GM21423 (cell line): Measurements from ENCODE around the gene MYO15A.

Source experiments
- ATAC-seq: cut with Tn5 transposase; IDR thresholded peaks from one replicate; pipeline ENCODE4 v1.9.1; 2021; ENCODE audit warnings: mild to moderate bottlenecking, moderate library complexity; ENCODE audit not compliant: unreplicated experiment

MYO15A gene

DNA sequence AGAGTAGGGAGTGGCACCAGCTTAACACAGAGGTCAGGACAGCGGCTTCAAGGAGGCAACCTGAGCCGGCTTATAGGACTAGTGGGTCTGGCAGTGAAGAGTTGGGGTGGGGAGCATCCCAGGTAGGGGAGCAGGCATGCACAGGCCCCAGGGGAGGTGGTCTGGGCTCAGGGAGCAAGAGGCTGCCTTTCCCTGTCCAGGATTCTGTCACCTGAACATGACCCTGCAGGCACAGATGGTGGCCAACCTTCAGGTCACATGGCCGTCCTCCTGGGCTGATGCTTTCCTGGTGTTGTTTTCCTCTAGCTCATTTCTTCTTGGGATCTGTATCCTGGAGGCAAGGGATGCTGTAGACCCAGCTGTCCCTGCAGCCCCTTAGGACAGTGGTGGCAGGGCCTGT lies 3.5 kb upstream of the MYO15A start:
- ATAC-seq: no peak

DNA sequence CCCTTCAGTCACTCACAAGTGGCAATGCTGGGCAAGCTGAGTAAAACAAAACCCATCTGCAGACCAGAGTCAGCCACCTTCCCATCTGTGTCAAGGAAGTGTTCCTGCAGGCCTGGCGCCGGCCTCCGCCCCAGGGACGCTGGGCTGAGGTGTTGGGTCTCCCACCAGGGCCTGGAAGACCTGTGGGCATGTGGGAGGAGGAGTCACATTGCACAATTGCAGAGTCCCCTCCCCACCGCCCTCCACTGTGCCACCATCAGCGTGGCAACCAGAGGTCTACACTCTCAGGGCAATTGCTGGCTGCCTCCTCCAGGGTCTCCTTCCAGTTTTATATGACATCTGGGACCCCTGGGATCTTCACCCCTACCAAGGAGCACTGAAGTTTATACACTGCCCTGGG lies 3.0 kb upstream of the MYO15A start:
- no peak for ATAC-seq

DNA sequence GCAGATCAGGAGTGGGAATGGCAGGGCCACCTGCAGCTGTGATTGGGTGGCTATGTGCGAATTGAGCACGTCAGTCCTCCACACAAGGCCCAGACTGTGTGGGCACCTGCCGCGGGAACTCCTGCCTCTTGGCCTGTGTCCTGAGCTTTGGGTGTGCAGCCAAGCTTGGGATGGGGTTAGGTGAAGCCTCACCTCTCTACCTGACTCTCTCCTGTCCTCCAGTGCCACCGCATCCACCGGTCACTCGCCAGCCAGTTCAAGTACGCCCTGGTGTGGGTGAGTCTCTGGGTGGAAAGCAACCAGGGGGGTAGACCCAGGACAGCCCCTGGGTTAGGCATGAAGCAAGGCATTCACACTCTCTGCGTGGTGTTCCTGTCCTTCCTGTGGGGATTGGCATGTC lies 2.3 kb upstream of the MYO15A start:
- ATAC-seq: no peak

DNA sequence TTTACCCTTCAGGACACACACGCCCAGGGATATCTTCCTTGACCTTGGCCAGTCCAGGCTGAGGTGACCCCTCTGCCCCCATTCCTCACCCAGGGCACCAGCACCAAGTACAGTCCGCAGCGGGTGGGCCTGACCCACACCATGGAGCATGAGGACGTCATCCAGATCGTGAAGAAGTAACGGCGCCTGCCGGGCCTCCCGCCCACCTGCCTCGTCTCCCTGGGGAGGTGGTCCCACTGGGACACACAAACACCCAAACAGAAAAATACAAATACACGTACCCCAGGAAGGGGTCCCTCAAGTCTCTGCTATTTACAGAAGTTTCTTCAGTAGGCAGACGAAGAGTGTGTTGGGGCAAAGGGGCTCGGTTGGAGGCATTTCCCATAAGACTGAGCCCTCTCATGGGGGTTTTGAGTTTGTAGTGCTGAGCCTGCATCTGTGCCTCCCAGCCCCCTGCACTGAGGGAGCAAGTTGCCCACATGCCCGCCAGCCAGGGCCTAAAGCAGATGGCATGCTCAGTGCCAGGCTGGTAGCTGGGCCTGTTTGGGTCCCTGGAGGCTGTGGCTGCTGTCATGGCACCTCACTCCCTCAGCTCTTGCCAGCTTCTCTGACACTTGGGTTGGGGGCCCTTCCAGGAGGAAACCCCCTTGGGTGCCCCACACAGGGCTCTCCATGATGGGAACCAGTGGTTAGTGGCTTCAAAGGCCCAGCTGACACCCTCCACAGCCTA lies 1.3 kb upstream of the MYO15A start:
- no peak for ATAC-seq

DNA sequence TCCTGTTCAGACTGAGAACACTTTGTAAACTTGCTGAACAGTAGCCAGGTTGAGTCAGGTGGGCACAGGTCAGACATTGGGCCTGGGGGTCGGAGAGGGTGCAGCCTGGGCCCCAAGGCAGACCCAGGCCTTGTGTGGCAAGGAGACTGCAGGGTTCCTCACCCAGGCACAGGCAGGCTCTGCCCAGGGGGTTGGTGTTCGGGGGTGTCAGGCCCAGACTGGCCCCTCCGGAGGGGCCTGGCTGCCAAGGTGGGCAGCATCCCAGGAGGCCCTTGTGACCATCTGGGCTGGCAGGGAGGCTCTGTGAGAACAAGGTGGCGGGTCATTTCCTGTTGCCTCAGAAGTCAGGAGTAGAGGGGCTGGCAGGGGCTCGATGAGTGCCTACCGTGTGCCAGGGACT lies 585 bp upstream of the MYO15A start:
- ATAC-seq: no peak

DNA sequence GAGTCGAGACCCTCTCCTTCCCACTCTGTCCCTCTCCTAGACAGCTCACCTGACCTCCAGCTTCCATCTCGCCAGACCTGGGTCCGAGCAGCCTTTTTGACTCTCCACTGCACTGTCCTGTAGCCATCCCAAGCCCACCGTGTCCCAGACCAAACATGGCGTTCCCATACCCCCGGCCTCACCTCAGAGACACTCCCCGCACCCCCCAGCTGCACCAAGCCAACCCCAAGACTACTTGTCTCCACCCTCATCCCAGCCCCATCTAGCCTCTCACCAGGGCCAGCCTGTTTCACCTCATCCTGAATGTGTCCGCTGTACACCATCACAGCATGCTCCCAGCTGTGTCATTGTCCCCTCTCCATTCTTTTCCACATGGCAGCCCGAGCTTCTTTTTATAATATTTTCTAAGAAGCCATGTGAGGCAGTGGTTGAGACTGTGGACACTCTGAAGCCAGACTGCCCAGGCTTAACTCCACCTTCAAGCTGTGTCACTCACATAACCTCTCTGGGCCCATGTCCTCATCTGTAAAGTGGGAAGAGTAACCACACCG lies 1.5 kb downstream of the MYO15A start:
- ATAC-seq: no peak

DNA sequence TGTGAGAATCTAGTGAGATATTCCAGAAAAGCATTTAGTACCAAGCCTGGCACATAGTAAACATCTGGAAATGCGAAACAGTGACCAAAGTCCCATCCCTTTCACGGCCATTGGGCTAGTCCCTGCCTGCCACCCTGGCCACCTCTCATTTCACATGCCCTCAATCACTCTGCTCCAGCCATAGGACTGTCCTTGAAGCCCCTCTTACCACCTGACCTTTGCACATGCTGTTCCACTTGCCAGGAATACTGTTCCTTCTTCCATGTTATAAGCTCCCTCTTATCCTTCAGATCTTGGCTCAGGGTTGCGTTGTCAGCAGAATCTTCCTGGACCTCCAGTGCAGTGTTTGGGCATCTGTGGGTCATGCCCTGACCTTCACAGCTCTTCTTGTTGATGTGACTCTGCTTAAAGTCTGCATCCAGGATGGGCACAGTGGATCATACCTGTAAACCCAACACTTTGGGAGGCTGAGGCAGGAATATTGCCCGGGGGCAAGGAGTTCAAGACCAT lies 2.1 kb downstream of the MYO15A start:
- ATAC-seq: no peak

DNA sequence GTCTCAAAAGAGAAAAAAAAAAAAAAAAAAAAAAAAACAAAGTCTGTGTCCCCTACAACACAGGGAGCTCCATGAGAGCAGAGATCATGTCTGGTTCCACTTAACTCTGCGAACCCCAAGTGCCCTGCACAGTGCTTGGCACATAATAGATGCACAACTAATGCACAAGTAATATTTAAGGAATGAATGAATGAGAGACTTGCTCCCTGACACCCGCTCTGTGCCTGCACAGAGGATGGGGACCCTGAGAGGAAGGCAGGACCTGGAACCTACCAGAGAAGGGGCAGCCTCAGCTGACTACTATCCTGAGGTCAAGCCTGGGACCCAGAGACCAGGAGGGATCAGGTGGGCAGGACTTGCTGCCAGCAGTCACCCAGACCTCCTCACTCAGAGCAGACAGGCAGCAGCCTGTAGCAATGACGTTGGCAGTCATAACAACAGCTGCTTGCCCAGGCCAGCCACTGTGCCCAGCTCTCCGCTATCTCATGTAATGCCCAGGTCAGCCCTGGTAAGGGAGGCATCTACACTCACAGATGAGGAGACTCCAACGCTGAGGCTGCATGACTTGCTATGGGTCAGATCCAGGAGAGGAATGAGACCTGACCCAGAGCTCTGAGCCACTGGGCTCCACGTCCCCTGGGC lies 2.9 kb downstream of the MYO15A start:
- no peak for ATAC-seq

DNA sequence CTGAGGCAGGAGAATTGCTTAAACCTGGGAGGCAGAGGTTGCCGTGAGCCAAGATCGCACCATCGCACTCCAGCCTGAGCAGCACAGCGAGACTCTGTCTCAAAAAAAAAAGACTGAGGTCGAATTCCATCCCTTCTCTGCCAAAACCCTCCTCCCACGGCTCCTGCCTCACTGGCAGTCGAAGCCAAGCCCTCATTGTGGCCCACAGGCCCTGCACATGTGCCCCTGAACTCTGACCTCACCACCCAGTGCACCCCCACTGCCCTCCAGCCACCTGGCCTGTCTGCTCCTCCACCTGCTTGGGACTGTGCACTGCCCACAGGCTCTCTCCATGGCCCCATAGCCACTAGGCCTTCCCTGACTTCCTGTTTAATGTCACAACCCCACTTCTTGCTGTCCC lies 7.0 kb downstream of the MYO15A start:
- no peak for ATAC-seq

DNA sequence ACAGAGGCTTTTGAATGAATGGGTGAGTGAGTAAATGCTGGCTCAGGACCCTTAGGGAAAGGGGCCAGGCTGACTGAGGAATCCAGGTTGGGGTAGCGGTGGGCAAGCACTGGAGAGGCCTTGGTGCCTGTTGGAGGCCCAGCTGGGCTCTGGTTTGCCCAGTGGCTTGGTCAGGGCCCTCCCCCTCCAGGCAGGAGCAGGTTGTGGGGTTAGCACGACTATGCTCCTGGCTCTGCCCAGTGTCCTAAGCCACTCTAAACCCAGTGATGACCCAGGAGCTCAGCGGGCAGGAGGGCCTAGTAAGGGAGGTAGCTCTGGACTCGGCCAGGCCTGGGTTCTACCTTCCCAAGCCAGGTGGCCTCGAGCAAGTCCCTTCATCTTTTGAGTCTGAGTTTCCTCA lies 7.5 kb downstream of the MYO15A start:
- ATAC-seq: no peak

DNA sequence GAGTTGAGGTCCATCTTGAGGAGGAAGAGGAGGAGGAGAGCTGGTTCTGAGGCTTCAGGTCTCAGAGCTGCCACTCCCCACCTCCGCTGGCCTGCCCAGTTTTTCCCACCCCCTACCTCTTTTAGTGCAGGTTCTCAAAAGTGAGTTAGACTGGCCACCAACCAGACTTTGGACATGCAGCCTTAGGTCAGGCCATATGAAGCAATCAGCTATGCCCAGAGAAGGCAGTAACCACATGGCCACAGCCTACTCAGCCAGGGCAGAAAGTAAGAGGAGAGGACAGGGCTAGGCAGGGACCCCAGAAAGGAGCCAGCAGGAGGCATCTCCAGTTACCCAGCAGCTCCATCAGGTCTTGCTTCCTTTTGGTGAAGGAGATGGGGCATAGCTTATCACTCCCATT lies 9.0 kb downstream of the MYO15A start:
- no peak for ATAC-seq

DNA sequence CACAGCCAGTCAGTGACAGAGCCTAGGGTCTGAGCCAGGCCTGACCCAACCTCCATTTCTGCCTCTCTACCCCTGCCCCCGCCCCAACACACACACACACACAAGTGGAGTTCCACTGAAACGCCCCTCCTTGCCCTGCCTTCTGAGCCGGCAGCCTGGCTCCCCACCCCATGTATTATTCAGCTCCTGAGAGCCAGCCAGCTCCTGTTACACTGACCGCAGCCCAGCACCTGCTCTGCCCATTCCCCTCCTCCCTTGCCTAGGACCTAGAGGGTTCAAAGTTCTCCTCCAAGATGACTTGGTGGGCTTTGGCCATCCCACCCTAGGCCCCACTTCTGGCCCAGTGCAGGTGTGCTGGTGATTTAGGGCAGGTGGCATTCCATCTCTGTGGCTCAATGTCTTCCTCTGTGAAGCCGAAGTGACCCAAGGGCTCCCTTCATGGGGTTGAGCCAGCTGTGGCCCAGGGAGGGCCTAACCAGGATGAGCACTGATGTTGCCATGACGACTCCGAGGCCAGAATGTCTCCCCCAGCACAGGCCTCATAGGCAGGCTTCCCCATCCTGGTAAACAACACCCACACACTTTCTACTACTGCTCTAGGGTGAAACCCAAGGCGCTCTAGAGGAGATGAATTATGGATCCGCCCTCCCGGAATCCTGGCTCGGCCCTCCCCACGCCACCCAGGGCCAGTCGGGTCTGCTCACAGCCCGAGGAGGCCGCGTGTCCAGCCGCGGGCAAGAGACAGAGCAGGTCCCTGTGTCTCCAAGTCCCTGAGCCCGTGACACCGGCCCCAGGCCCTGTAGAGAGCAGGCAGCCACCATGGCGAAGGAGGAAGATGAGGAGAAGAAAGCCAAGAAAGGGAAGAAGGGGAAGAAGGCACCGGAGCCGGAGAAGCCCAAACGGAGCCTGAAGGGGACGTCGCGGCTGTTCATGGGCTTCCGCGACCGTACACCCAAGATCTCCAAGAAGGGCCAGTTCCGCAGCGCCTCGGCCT lies 9.7 kb downstream of the MYO15A start:
- no peak for ATAC-seq

DNA sequence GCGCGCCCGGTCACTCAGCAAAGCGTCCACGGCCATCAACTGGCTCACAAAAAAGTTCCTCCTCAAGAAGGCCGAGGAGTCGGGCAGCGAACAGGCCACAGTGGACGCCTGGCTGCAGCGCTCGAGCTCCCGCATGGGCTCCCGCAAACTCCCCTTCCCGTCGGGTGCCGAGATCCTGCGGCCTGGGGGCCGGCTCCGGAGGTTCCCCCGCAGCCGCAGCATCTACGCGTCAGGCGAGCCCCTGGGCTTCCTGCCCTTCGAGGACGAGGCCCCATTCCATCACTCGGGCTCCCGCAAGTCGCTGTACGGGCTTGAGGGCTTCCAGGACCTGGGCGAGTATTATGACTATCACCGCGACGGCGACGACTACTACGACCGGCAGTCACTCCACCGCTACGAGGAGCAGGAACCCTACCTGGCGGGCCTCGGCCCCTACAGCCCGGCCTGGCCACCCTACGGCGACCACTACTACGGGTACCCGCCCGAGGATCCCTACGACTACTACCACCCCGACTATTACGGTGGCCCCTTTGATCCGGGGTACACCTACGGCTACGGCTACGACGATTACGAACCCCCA lies 10.7 kb downstream of the MYO15A start:
- no peak for ATAC-seq

DNA sequence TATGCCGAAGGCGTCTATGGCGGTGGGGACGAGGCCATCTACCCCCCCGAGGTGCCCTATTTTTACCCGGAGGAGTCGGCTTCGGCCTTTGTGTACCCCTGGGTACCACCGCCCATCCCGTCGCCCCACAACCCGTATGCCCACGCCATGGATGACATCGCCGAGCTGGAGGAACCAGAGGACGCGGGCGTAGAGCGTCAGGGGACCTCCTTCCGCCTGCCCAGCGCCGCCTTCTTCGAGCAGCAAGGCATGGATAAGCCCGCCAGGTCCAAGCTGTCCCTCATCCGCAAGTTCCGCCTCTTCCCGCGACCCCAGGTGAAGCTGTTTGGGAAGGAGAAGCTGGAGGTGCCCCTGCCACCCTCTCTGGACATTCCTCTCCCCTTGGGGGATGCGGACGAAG lies 11.4 kb downstream of the MYO15A start:
- no peak for ATAC-seq

DNA sequence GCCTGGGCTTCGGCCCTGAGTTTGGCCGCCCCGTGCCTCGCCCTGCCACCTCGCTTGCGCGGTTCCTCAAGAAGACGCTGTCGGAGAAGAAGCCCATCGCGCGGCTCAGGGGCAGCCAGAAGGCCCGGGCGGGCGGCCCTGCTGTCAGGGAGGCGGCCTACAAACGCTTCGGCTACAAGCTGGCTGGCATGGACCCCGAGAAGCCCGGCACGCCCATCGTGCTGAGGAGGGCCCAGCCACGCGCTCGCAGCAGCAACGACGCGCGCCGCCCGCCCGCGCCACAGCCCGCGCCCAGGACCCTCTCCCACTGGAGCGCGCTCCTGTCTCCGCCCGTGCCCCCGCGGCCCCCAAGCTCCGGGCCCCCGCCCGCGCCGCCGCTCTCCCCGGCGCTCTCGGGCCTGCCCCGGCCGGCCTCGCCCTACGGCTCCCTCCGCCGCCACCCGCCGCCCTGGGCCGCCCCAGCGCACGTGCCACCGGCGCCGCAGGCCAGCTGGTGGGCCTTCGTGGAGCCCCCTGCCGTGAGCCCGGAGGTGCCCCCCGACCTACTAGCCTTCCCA lies 12.0 kb downstream of the MYO15A start:
- ATAC-seq: no peak

DNA sequence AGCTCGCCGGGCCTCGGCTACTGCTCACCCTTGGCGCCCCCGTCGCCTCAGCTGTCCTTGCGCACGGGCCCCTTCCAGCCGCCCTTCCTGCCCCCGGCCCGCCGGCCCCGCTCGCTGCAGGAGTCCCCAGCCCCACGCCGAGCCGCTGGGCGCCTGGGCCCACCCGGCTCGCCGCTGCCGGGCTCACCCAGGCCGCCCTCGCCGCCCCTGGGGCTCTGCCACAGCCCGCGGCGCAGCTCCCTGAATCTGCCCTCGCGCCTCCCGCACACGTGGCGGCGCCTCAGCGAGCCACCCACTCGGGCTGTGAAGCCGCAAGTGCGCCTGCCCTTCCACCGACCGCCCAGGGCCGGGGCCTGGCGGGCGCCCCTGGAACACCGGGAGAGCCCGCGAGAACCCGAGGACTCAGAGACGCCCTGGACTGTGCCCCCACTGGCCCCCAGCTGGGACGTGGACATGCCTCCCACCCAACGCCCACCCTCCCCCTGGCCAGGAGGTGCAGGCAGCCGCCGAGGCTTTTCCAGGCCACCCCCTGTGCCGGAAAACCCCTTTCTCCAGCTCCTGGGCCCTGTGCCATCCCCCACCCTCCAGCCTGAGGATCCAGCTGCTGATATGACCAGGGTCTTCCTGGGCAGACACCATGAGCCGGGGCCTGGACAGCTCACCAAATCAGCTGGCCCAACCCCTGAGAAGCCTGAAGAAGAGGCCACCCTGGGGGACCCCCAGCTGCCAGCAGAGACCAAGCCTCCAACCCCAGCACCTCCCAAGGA lies 12.8 kb downstream of the MYO15A start:
- no peak for ATAC-seq

DNA sequence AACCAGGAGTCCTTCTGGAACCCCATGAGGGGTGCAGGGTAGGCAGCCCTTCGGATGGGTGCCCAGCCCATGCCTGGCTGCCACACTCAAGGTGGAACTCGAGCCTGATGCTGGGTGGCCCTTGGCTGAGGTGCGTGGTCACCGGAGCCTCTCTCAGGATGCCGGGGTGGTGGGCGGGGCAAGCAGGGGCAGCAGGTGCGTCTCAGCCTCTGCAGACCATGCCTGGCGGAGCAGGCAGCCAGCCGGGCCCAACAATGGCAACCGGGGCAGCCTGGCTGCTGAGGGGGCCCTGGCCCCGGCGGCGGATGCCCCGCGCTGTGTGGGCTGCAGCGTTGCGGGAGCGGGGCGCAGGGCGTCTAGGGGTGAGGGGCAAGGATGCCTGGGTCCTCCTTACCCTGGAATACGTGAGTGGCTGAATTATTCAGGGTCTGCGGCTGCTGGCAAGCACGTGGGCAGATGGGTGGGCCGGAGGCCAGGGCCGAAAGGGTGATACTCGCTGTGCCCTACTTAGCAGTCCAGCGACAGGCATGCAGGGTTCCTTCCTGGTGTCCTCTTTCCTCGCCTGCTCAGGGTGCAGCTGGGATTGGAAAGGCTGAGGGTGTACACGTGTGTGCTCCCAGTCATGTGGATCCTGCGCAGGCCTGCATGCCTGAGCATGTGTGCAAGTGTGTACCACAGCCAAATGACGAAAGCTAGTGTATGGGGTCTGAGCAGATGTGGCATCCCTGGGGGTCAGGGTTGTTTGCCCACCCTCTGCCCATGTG lies 14.6 kb downstream of the MYO15A start:
- no peak for ATAC-seq

DNA sequence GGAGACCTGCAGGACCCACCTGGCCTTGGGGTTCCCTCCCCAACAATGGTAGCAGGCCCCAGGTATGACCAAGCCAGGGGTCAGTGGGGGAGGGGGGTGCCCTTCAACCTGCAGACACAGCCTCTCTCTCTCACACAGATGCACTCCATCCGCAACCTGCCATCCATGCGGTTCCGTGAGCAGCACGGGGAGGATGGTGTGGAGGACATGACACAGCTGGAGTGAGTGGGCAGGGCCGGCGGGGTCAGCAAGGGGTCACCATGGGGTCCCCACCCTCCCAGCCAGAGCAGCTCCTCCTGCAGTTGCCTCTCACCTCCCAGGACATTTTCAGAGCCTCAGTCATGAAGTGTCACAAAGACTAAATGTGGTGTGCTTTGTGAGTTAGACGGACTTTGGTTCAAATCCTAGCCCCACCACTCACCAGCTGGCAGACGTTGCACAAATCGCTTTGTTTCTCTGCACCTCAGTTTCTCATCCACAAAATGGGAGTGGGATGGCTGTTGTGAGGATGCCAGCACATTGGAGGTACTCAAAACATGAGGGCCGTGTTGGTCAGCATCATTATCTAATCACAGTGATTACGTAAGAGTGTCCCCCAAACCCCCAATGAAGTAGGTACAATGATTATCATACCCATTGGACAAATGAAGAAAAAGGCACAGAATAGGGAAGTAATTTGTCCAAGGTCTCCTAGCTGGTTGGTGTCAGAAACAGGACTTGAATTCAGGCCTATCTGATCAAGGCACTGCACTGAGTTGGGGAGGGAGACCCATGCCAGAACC lies 16.0 kb downstream of the MYO15A start:
- no peak for ATAC-seq
